PC-9 (cell line): Measurements from ENCODE around the gene FAXC. TPM values are rescaled to one million over a fixed set of nuclear protein-coding genes. Genes with fewer than 3 reads are reported as not detected.

Experiments
- Bru-seq: library from RNA; stranded (reverse); fragments of 400-500 nt; gene quantifications from one replicate; lab custom pipeline; 2021; lab: Mats Ljungman, UMichigan
- BruChase-seq, 2 experiments: library from RNA; stranded (reverse); fragments of 400-500 nt; gene quantifications; one replicate each; lab custom pipeline; 2021; lab: Mats Ljungman, UMichigan
- BruUV-seq: library from RNA; stranded (reverse); fragments of 400-500 nt; replicated peaks from 2 replicates; lab custom pipeline; 2021; lab: Mats Ljungman, UMichigan
- CTCF ChIA-PET: fragments of 300-600 bp; sonication (Branson Sonifier 250); formaldehyde crosslinking; loops from one replicate; lab custom pipeline; 2022; ENCODE audit warnings: antibody characterized with exemption; lab: Charles Lee
- POLR2A ChIA-PET: fragments of 300-600 bp; sonication (Branson Sonifier 250); formaldehyde crosslinking; loops from one replicate; lab custom pipeline; 2022; ENCODE audit warnings: antibody characterized with exemption; ENCODE audit not compliant: unreplicated experiment; lab: Charles Lee
- DNase-seq, 2 experiments: peaks; one replicate each; pipeline versions ENCODE4 v3.0.0 to v3.0.0-alpha.2; 2015 to 2022; ENCODE audit warnings: mixed read lengths in 1 of 2
- H2AFZ ChIP-seq: fragments of 200-600 bp; sonication (generic); 2 replicates; pipeline ENCODE4 v1.8.1; 2017; ENCODE audit warnings: antibody characterized with exemption
- H3F3A ChIP-seq: fragments of 200-600 bp; sonication (generic); 2 replicates; pipeline ENCODE4 v1.8.1; 2017; ENCODE audit warnings: antibody characterized with exemption, mild to moderate bottlenecking, low read depth; ENCODE audit not compliant: insufficient read depth
- H3K27ac ChIP-seq: fragments of 200-600 bp; sonication (generic); 2 replicates; pipeline ENCODE4 v1.6.1; 2016; ENCODE audit warnings: mixed run types
- H3K27me3 ChIP-seq: fragments of 200-600 bp; sonication (generic); 2 replicates; pipeline ENCODE4 v1.6.1; 2016; ENCODE audit warnings: low read depth, mixed run types; ENCODE audit not compliant: insufficient read depth
- H3K36me3 ChIP-seq: fragments of 200-600 bp; sonication (generic); 2 replicates; pipeline ENCODE4 v1.6.1; 2016; ENCODE audit warnings: low read depth, mixed run types
- H3K4me1 ChIP-seq: fragments of 200-600 bp; sonication (generic); replicated peaks from 2 replicates; pipeline ENCODE4 v1.6.1; 2016; ENCODE audit warnings: mixed run types; ENCODE audit not compliant: insufficient read depth
- H3K4me2 ChIP-seq: fragments of 200-600 bp; sonication (generic); 2 replicates; pipeline ENCODE4 v1.6.1; 2017; ENCODE audit warnings: mixed run types
- H3K4me3 ChIP-seq: fragments of 200-600 bp; sonication (generic); 2 replicates; pipeline ENCODE4 v1.6.1; 2016; ENCODE audit warnings: mixed run types
- H3K79me2 ChIP-seq: fragments of 200-600 bp; sonication (generic); 2 replicates; pipeline ENCODE4 v1.6.1; 2017; ENCODE audit warnings: low read depth, mixed run types
- H3K9me2 ChIP-seq: fragments of 200-600 bp; sonication (generic); 2 replicates; pipeline ENCODE4 v1.8.1; 2017; ENCODE audit warnings: mild to moderate bottlenecking; ENCODE audit not compliant: insufficient read depth
- H3K9me3 ChIP-seq: fragments of 200-600 bp; sonication (generic); 2 replicates; pipeline ENCODE4 v1.8.1; 2016; ENCODE audit warnings: low read depth; ENCODE audit not compliant: insufficient read depth
- H4K20me1 ChIP-seq: fragments of 200-600 bp; sonication (generic); 2 replicates; pipeline ENCODE4 v1.8.1; 2017; ENCODE audit not compliant: insufficient read depth
- CTCF ChIP-seq: fragments of 200-600 bp; sonication (generic); conservative IDR thresholded peaks from 2 replicates; pipeline ENCODE4 v1.6.1; 2017; ENCODE audit warnings: mixed run types, antibody characterized with exemption, mild to moderate bottlenecking, moderate library complexity
- EZH2 ChIP-seq: fragments of 200-600 bp; sonication (generic); IDR thresholded peaks from 2 replicates; pipeline ENCODE4 v1.8.0; 2017; ENCODE audit warnings: antibody characterized with exemption, low read depth
- intact Hi-C: fragments of 100-400 bp; cut with micrococcal nuclease; formaldehyde crosslinking; loops from one replicate; pipeline ENCODE4 v1.10.0; 2022; ENCODE audit not compliant: unreplicated experiment
- long read RNA-seq: library from polyadenylated mRNA; stranded (forward); transcript quantifications from one replicate; pipeline ENCODE4 v2.0.0, GENCODE V29; 2022
- total RNA-seq: library from RNA; stranded (reverse); gene quantifications from 2 replicates; pipeline ENCODE4 v1.2.3, GENCODE V29; 2021

Gene FAXC
- 3.3 and 4.2 TPM in 2 replicates for total RNA-seq
- percentile 41 among the genes with signal in this experiment for Bru-seq, nascent RNA
- percentile 34 among the genes with signal in this experiment for BruChase-seq, experiment 1, labeled RNA remaining after a 2-hour chase
- BruChase-seq, experiment 2, labeled RNA remaining after a 6-hour chase = percentile 27 among the genes with signal in this experiment
- long read RNA-seq, partial matches to known transcripts = 0 of 5 reads
- long read RNA-seq, other reads (novel, unspliced or antisense) = 5 of 5 reads

- TF ChIP-seq EZH2 (no peak), CTCF (no peak; the same call in 1 of the 2 replicates)
- POLR2A ChIA-PET = interaction anchor here (0.8 kb wide), 1 partner anchor 23 kb away, joined by 9 read pairs; no protein-coding TSS in a partner anchor
- Histone ChIP-seq H3K27ac (no peak within 1 kb of the TSS), H3K4me3 (peak within 1 kb of the TSS; percentile 81), H3K27me3 (no peaks in the 10 kb centered on the region), H3F3A (no peaks in the 10 kb centered on the region), H3K4me1 (peaks cover 12% of the 10 kb centered on the region), H4K20me1 (no peaks in the 10 kb centered on the region), H2AFZ (peak within 1 kb of the TSS; percentile 84), H3K9me2 (no peaks in the 10 kb centered on the region), H3K79me2 (no peaks in the 10 kb centered on the region), H3K9me3 (no peaks in the 10 kb centered on the region), H3K4me2 (peak within 1 kb of the TSS; percentile 91), H3K36me3 (no peaks in the 10 kb centered on the region)
- no TSS peak for BruUV-seq
- CTCF ChIA-PET = interaction anchor here (2.1 kb wide), 1 partner anchor 19 kb away, joined by 7 read pairs; no protein-coding TSS in a partner anchor
- DNase-seq = peak; percentile 66 to 72
- intact Hi-C loops = loop anchor here (1.0 kb wide), 1 partner anchor 45 kb away; the partner anchor contains the start of gene COQ3
These were observed at the start of gene FAXC for GRCh38 chr6:99349171-99350141. Gene FAXC, minus strand, starts transcription at chr6:99349674. Its CDS starts 302 bp downstream, at chr6:99349372.

DNA sequence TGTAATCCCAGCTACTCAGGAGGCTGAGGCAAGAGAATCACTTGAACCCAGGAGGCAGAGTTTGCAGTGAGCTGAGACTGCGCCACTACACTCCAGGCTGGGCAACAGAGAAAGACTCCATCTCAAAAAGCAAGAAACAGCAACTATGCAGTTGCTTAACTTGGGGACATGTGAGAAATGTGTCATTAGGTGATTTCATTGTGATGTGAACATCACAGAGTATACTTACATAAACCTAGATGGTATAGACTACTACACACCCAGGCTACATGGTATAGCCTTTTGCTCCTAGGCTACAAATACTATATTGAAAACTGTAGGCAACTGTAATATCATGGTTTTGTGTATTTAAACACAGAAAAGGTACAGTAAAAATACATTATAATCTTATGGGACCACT lies 47.8 kb upstream of the FAXC start:
- H3K4me2 ChIP-seq = no peak overlapping the region
- CTCF ChIA-PET = no interaction called here

More for the DNA sequence above, 47.8 kb upstream of the FAXC start:
- POLR2A ChIA-PET = no interaction called here
- H3K27ac ChIP-seq = no peak overlapping the region
- H3K9me2 ChIP-seq = no peaks in the 10 kb centered on the region
- BruUV-seq = no TSS peak
- intact Hi-C loops = no loop called here
- no peak overlapping the region for H2AFZ ChIP-seq
- no peaks in the 10 kb centered on the region for H3K9me3 ChIP-seq
- DNase-seq = no peak
- peaks cover 10% of the 10 kb centered on the region; the same call in 1 of the 2 replicates for H3K4me1 ChIP-seq
- H4K20me1 ChIP-seq = no peaks in the 10 kb centered on the region
- H3F3A ChIP-seq = peaks cover 22% of the 10 kb centered on the region; the same call in 1 of the 2 replicates
- no peak overlapping the region for H3K4me3 ChIP-seq
- TF ChIP-seq CTCF = no peak
- TF ChIP-seq EZH2 = no peak
- no peaks in the 10 kb centered on the region for H3K27me3 ChIP-seq
- peaks cover 8% of the 10 kb centered on the region; the same call in 1 of the 2 replicates for H3K79me2 ChIP-seq
- H3K36me3 ChIP-seq = peaks cover 22% of the 10 kb centered on the region
